Glutamatergic neuron (in vitro differentiated cells): ENCODE results near the gene SERINC2. TPM values are rescaled to one million over a fixed set of nuclear protein-coding genes. Genes with fewer than 3 reads are reported as not detected.

ENCODE experiments used
- DNase-seq: peaks from one replicate; pipeline ENCODE4 v3.0.0; 2022
- H3K27ac Mint-ChIP-seq: one replicate; pipeline ENCODE4 v1.8.0; 2020; ENCODE audit warnings: mild to moderate bottlenecking, mixed read lengths, inconsistent platforms; ENCODE audit not compliant: unreplicated experiment
- H3K27me3 Mint-ChIP-seq: one replicate; pipeline ENCODE4 v1.8.0; 2020; ENCODE audit warnings: mild to moderate bottlenecking, moderate library complexity, mixed read lengths, inconsistent platforms; ENCODE audit not compliant: unreplicated experiment
- H3K36me3 Mint-ChIP-seq: one replicate; pipeline ENCODE4 v1.8.0; 2020; ENCODE audit warnings: mild to moderate bottlenecking, mixed read lengths, inconsistent platforms; ENCODE audit not compliant: unreplicated experiment
- H3K4me1 Mint-ChIP-seq: one replicate; pipeline ENCODE4 v1.8.0; 2020; ENCODE audit warnings: mild to moderate bottlenecking, low read depth, mixed read lengths, inconsistent platforms; ENCODE audit not compliant: unreplicated experiment
- H3K4me3 Mint-ChIP-seq: one replicate; pipeline ENCODE4 v1.8.0; 2020; ENCODE audit warnings: mild to moderate bottlenecking, mixed read lengths, inconsistent platforms; ENCODE audit not compliant: unreplicated experiment
- H3K9me3 Mint-ChIP-seq: one replicate; pipeline ENCODE4 v1.8.0; 2020; ENCODE audit warnings: mild to moderate bottlenecking, moderate library complexity, mixed read lengths, inconsistent platforms; ENCODE audit not compliant: unreplicated experiment
- total RNA-seq: library from RNA; stranded (reverse); fragmentation: NEBNext Ultra II Directional; extraction: Animal tissue kit (Norgen Biotek cat#: 25700); gene quantifications from one replicate; pipeline ENCODE4 v1.2.1, GENCODE V29; 2021; ENCODE audit not compliant: unreplicated experiment
- TF ChIP-seq, protein P1 (sequence below): fragments of 200-600 bp; sonication (generic); IDR thresholded peaks from one replicate; pipeline ENCODE4 v1.5.0; 2021; ENCODE audit not compliant: partially characterized antibody, unreplicated experiment

The SERINC2 gene
- total RNA-seq, 1 donor from 2014 or later, result 36.4 TPM

DNA sequence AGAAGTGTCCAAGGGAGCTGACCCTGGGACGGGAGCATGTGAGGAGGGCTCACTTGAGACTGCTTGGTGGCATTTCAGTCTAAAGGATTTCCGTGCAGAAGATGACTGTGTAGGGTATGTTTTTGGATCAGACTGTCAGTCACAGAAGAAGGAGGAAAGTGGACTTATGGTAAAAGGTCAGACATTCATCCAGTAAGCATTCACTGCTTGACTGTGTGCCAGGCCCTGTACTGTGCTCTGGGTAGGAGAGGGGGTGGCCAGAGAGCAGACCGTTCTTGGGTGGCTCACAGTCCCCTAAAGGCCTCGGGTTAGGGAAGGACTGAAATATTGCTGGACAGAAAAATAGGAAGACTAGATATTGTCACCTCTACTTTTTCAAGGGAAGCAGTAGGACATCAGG, 2.1 kb upstream of the SERINC2 start:
- TF ChIP-seq, protein P1, sequence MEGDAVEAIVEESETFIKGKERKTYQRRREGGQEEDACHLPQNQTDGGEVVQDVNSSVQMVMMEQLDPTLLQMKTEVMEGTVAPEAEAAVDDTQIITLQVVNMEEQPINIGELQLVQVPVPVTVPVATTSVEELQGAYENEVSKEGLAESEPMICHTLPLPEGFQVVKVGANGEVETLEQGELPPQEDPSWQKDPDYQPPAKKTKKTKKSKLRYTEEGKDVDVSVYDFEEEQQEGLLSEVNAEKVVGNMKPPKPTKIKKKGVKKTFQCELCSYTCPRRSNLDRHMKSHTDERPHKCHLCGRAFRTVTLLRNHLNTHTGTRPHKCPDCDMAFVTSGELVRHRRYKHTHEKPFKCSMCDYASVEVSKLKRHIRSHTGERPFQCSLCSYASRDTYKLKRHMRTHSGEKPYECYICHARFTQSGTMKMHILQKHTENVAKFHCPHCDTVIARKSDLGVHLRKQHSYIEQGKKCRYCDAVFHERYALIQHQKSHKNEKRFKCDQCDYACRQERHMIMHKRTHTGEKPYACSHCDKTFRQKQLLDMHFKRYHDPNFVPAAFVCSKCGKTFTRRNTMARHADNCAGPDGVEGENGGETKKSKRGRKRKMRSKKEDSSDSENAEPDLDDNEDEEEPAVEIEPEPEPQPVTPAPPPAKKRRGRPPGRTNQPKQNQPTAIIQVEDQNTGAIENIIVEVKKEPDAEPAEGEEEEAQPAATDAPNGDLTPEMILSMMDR, result no peak

GRCh38 chr1:31412205-31412604, 808 bp upstream of the SERINC2 start:
- Mint-ChIP-seq H3K4me3 (peak overlapping the region; percentile 85), H3K9me3 (peaks cover 27% of the 10 kb centered on the region), H3K27me3 (peaks cover 26% of the 10 kb centered on the region), H3K36me3 (no peaks in the 10 kb centered on the region), H3K27ac (peak overlapping the region; percentile 75), H3K4me1 (peaks cover 30% of the 10 kb centered on the region)
- TF ChIP-seq, protein P1, result no peak
- no peak for DNase-seq

More for the DNA sequence above, 2.1 kb upstream of the SERINC2 start:
- Mint-ChIP-seq H3K9me3 (peaks cover 27% of the 10 kb centered on the region), H3K27me3 (peaks cover 26% of the 10 kb centered on the region), H3K27ac (no peak overlapping the region), H3K36me3 (no peaks in the 10 kb centered on the region), H3K4me3 (peak overlapping the region; percentile 16), H3K4me1 (peaks cover 26% of the 10 kb centered on the region)
- DNase-seq, result no peak

GRCh38 chr1:31413405-31414001, 490 bp downstream of the SERINC2 start:
- H3K4me1 Mint-ChIP-seq, result peaks cover 30% of the 10 kb centered on the region
- peak; percentile 80 for DNase-seq

GRCh38 chr1:31414980-31415370, 2.0 kb downstream of the SERINC2 start:
- H3K4me3 Mint-ChIP-seq, result peak overlapping the region; percentile 100
- TF ChIP-seq, protein P1, result no peak
- H3K4me1 Mint-ChIP-seq, result peaks cover 20% of the 10 kb centered on the region
- peaks cover 29% of the 10 kb centered on the region for H3K9me3 Mint-ChIP-seq
- no peaks in the 10 kb centered on the region for H3K36me3 Mint-ChIP-seq
- DNase-seq, result no peak
- H3K27ac Mint-ChIP-seq, result peak overlapping the region; percentile 100
- peaks cover 26% of the 10 kb centered on the region for H3K27me3 Mint-ChIP-seq

More at GRCh38 chr1:31413405-31414001, 490 bp downstream of the SERINC2 start:
- peak overlapping the region; percentile 100 for H3K4me3 Mint-ChIP-seq
- H3K36me3 Mint-ChIP-seq, result no peaks in the 10 kb centered on the region
- H3K9me3 Mint-ChIP-seq, result peaks cover 27% of the 10 kb centered on the region
- peaks cover 26% of the 10 kb centered on the region for H3K27me3 Mint-ChIP-seq
- H3K27ac Mint-ChIP-seq, result peak overlapping the region; percentile 100
- TF ChIP-seq, protein P1, result peak; percentile 11

- TF ChIP-seq, protein P1, result no peak
- no peak for DNase-seq
- Mint-ChIP-seq H3K4me1 (peaks cover 20% of the 10 kb centered on the region), H3K27ac (no peak overlapping the region), H3K27me3 (peaks cover 24% of the 10 kb centered on the region), H3K9me3 (peaks cover 29% of the 10 kb centered on the region), H3K36me3 (no peaks in the 10 kb centered on the region), H3K4me3 (peak overlapping the region; percentile 100)
Observed at GRCh38 chr1:31415658-31416057, 2.6 kb downstream of the SERINC2 start.
